NCI-H2107 (cell line): Measurements from ENCODE around the gene MXI1.
"Not testable (repeated sequence)": the region's sequence is repeated elsewhere in the genome, so short reads cannot be mapped to it uniquely, and the experiment has no call there.

Source experiments
- DNase-seq: peaks from one replicate; lab custom pipeline; 2025; lab: John Stamatoyannopoulos, UW

Gene MXI1

DNA sequence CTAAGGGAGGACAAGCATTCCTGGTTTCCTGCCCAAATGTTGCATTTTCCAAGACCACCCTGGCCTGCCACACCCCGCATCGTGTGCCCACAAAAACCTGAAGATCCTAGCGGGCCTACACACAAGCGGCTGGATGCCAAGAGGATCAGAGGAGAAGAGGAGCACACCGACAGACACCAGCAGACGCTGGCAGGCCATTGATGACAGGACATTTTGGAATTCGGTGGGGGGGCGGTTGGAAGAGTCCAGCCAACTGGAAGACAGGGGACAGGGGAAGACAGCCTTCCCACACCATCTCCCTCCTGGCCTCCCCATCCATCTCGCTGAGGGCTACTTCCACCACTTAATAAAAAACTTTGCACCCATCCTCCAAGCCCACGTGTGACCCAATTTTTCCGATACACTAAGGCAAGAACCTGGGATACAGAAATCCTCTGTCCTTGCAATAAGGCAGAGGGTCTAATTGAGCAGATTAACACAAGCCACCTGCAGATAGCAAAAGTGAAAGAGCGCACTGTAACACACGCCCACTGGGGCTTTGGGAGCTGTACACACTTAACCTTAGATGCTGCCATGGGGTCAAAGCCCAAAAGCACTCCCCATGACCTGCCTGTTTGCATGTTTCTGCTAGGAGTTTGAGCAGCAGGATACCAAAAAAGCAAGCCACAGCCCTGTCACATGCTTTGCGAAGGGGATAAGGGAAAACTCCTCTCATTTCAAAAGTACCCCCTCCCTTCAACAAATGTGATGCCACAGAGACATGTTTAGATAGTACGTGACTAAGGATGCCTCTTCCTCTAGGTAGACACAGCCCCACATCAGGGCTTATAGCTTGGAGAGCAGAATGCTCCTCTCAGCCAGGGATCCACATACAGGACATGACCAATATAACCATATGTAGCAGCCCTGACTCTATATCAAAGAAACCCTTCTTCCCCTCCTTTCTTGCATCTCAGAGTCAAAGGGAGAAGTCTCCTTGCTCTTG lies 110.8 kb downstream of the MXI1 start:
- no peak for DNase-seq

DNA sequence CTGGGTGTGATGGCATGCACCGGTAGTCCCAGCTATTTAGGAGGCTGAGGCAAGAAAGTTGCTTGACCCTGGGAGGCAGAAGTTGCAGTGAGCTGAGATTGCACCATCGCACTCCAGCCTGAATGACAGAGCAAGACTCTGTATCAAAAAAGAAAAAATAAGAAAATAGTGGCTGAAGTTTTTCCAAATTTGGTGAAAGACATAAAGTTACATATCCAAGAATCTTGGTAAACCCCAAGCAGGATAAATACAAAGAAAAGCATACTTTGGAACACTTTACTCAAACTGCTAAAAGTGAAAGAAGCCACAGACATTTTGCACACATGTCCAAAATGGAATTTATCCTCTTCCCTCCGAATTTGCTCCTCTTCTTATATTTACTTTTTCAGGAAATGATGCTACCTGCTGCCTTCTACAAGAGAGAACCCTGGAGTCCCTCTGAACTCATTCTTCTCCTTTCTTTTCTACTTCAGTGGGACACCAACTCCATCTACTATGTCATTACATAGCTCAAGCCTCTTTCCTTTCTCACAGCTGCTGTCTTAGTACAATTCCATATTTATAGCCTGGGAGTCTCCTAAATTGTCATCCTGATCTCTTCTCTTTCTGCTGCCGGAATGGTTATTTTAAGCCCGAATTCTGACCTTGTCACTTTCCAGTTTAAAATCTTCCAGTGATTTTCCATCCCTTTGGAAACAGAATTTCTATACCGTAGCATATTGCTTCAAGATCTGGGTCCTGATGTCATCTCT lies 114.6 kb downstream of the MXI1 start:
- DNase-seq = no peak

DNA sequence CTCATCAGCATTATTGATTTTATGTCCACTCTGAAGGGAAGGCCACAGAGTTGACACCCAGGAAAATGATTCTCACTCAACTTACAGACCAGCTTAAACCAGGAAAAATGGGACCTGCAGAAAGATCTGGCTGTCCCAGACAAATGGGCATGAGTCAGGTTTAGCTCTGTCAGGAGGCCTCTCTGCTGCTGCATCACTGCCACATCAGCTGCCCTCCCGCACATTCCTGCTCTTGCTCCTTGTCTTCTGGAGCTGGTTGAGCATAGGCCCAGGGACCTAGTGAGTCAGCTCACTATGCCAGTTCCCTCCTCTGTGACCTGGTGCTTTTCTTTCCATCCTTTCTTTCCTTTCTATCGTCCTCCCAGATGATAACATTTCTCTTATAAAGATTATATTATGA lies 116.1 kb downstream of the MXI1 start:
- no peak for DNase-seq

DNA sequence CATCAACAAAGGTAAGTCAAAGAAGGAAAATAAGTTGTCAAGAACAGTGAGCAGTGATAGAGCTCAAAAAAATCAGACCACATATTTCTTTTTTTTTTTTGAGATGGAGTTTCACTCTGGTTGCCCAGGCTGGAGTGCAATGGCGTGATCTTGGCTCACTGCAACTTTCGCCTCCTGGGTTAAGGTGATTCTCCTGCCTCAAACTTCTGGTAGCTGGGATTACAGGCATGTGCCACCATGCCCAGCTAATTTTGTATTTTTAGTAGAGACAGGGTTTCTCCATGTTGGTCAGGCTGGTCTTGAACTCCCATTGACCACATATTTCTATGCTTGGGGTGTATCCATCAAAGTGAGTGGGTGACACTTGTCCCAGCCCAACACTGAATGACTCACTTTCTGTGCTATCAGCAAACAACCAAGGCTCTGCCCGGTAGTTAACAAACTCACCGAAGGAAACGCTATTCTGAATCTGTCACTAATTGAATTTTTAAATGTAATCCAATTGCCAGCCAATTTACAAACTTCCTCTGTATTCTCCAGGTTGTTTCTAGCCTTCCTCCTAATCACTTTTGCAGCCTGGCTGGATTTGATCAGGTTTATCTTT lies 116.9 kb downstream of the MXI1 start:
- no peak for DNase-seq

DNA sequence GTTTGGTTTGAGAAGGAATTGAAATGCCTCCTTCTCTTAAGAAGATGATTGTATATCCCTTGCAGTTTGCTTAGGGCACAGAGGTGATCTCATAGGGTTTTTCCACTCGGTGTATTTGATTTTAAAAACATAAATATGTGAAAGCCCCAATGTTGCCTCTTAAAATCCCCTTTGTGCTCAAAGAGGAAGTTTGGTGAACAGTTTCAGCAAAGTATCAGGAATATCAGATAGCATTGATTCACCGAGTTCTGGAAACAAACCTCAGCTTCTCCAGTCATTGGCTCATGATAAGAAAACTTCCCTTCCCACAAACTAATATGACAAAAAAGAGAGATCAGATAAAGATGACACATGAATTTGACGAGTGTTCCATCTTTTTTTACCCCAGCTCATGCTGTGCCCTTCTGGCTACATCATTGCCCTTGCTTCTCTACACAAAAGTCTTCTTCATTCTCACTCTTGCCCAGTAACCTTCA lies 117.4 kb downstream of the MXI1 start:
- DNase-seq = no peak

DNA sequence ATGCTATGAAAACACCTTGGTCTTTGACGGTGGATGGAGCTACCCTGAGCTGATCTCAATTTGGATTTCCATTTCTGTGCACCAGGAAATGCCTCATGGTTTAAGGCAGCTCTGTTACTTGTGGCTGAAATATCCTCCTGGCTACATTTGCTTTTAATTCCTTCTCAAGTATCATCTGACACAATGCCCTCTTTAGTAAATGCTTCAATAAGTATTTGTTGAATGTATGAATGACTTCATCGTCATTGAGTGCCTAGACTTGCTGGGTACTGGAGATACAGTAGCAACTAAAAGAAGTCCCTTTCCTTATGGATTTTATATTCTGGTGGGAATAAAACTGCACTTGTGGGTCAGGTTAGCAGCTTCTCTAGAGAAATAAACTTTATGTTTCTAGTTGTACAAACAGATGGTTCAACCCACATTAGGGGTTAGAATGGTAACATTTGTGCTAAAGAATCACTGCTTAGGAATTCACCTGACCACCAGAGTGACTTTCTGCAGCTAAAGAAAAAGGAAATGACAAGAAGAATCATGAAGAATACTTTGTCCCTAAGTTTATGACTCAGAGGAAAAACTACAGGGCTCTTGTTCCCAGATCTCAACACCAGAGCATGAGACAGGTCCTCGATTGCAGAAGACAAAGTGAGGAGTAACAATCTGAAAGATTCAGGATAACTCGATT lies 119.1 kb downstream of the MXI1 start:
- DNase-seq = no peak

DNA sequence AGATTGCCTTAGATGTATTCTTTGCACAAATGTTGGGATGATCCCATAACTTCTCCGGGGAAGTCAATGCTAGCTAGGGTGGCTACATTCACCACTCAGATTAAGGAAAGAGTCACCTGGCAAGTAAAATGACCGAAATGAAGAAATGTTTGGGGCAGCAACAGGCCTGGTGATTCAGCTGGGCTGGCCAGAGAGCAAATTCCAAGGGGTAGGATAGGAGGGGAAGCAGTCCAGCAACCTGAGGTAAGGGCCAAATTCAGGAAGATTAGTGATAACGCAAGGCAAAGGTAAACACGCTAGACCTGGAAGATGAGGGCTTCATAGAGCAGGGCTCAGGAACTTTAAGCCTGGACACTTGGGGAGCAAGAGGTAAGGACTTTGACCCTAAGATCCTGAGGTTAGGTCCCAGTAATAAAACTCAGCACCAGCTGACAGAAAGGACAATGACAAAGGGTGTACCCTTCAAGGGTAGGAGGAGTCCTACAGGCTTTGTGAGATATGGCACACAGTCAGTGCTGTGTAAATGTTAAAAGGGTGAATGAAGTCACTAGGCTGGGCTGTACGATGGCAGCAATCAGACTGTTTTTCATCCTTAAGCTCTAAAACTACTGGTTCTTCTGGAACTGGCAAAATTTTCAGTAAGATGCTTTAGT lies 120.0 kb downstream of the MXI1 start:
- DNase-seq = no peak

DNA sequence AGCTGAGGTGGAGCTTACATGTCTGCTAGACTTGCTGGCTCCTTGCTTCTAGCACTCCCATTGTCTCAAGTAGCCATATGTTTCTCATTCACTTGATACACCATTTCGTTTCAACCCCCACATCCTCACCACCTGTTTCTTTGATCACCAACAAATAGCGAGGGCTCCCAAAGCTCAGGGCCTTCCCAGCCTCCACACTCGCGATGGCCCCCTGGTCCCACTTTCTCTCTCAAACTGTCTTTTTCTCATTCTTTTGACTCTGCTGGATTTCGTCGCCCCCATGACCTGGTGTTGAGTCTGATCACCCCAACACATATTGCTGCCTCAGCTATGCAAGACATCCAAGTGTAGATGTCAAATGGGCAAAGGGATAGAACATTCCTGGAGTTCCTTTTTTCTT lies 123.3 kb downstream of the MXI1 start:
- DNase-seq = no peak

DNA sequence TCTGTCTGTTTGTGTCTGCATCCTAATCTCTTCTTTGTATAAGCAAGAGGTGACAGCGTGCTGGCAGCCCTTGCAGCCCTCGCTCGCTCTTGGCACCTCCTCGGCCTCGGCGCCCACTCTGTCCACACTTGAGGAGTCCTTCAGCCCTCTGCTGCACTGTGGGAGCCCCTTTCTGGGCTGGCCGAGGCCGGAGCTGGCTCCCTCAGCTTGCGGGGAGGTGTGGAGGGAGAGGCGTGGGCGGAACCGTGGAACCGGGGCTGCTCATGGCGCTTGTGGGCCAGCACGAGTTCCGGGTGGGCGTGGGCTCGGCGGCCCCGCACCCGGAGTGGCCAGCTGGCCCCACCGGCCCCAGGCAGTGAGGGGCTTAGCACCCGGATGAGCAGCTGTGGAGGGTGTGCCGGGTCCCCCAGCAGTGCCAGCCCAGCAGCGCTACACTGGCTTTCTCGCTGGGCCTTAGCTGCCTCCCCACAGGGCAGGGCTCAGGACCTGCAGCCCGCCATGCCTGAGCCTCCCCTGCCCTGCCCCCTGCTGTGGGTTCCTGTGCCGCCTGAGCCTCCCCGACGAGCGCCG lies 123.9 kb downstream of the MXI1 start:
- DNase-seq = not testable (repeated sequence)

DNA sequence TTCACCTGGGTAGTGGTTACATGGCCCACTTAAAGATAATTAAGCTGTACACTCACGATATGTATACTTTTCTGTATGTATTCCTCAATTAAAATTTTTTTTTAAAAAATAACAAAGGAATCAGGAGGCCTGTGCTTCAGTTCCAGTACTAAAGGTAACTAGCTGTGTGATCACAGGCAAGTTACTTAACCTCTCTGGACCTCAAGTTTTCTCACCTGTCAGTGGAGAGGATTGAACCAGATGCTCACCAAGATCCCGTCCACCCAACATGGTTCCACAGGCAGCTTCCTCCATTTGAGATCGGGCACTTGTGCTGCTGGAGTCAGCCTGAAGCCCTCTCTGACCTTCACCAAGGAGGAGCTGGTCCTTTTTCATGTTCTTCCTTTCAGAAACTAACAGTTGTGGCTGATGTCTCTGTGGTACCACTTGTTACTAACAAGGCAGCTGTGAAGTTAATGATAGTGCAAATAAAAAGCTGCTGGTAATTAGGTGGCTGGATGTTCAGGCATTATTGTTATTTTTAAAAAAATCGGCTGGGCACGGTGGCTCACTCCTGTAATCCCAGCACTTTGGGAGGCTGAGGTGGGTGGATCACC lies 126.8 kb downstream of the MXI1 start:
- no peak for DNase-seq

DNA sequence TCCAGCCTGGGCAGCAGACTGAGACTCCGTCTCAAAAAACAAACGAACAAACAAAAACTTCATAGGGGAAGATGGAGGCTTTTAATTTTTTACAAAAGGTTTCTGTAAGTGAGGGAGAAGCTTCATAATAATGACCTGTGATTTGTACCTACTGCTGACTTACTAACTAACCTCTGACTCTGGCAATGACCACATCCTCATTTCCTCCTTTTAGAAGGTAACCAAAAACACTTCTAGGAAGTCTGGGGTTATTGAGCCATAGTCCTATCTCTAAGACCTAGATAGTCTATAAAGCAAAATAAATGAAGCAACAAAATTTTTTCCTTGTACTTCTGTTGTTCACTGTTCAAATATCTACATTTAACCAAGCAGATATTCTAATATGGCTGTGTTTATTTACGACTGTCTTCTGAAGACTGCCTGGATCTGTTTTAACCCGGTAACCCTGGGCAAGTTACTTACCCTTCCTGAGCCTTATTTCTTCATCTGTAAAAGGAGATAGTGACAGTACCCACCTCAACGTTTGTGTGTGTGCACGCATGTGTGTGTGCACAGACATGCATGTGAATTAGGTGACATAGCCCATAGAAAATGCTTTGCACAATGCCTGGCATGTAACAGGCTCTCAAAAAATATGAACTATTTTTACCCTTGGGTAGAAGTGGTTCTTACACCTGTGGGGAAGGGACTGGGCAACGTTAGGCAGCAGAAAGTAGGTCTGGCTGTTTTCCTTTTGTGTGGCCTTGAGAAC lies 128.1 kb downstream of the MXI1 start:
- no peak for DNase-seq

DNA sequence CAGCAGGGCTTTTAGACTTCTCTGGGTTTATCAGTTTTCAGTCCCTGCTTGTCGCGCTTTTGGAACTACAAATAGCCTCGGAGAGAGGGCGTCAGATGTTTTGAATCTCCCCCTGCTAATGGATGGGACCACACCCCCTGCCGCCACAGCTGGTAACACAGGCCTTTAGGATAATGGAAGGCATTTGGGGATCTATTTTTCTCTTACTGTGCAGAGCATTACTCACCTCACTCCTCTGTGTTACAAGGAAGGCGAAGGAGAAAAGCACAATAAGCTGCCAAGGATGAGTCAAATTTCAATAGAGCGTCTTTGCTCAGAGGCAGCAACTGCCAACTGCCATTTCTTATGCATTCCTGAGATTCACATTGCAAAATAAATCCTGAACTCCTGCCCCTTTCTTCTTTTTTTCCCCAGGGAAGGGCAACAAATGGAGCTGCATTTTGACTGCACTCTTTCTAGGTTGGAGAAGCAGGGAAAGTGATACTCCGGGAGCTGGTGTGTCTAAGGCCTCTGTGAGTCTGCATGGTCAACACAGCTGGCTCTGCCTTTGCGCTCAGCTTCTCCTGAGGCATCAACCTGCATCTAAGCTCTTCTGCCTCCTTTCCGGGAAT lies 128.8 kb downstream of the MXI1 start:
- DNase-seq = no peak
